Smooth muscle cell (in vitro differentiated cells): Measurements from ENCODE around the gene OARD1. TPM values are rescaled to one million over a fixed set of nuclear protein-coding genes. Genes with fewer than 3 reads are reported as not detected.

ENCODE experiments used
- DNase-seq: peaks from one replicate; lab custom pipeline; 2025; ENCODE audit not compliant: unreplicated experiment; lab: John Stamatoyannopoulos, UW
- H2AFZ ChIP-seq: fragments of 200-600 bp; sonication (generic); 2 replicates; pipeline ENCODE4 v1.6.0; 2016; ENCODE audit warnings: antibody characterized with exemption, low read depth, mild to moderate bottlenecking
- H3F3A ChIP-seq: fragments of 200-600 bp; sonication (generic); 2 replicates; pipeline ENCODE4 v1.6.0; 2017; ENCODE audit warnings: antibody characterized with exemption, low read depth
- H3K27ac ChIP-seq: fragments of 200-600 bp; sonication (generic); 2 replicates; pipeline ENCODE4 v1.5.1; 2016; ENCODE audit warnings: low read depth, mild to moderate bottlenecking
- H3K27me3 ChIP-seq: fragments of 200-600 bp; sonication (generic); 2 replicates; pipeline ENCODE4 v1.6.1; 2016; ENCODE audit warnings: low read depth, mild to moderate bottlenecking
- H3K36me3 ChIP-seq: fragments of 200-600 bp; sonication (generic); 2 replicates; pipeline ENCODE4 v1.5.1; 2016; ENCODE audit warnings: low read depth
- H3K4me1 ChIP-seq: fragments of 200-600 bp; sonication (generic); 2 replicates; pipeline ENCODE4 v1.5.1; 2016; ENCODE audit warnings: low read depth
- H3K4me2 ChIP-seq: fragments of 200-600 bp; sonication (generic); 2 replicates; pipeline ENCODE4 v1.6.0; 2016; ENCODE audit warnings: mild to moderate bottlenecking
- H3K4me3 ChIP-seq: fragments of 200-600 bp; sonication (generic); 2 replicates; pipeline ENCODE4 v1.5.1; 2016; ENCODE audit warnings: mild to moderate bottlenecking
- H3K79me2 ChIP-seq: fragments of 200-600 bp; sonication (generic); 2 replicates; pipeline ENCODE4 v1.6.0; 2016; ENCODE audit warnings: low read depth, mild to moderate bottlenecking
- H3K9ac ChIP-seq: fragments of 200-600 bp; sonication (generic); 2 replicates; pipeline ENCODE4 v1.6.0; 2016; ENCODE audit warnings: low read depth
- H3K9me3 ChIP-seq: fragments of 200-600 bp; sonication (generic); replicated peaks from 2 replicates; pipeline ENCODE4 v1.5.1; 2016; ENCODE audit warnings: low read depth
- H4K20me1 ChIP-seq: fragments of 200-600 bp; sonication (generic); 2 replicates; pipeline ENCODE4 v1.6.0; 2016; ENCODE audit warnings: low read depth
- CTCF ChIP-seq: fragments of 200-600 bp; sonication (generic); IDR thresholded peaks from 2 replicates; pipeline ENCODE4 v1.5.1; 2017; ENCODE audit warnings: borderline replicate concordance, mild to moderate bottlenecking, antibody characterized with exemption; ENCODE audit not compliant: insufficient read depth, poor library complexity, severe bottlenecking
- WGBS: methylation state at CpG from one replicate; pipeline ENCODE4 v1.1.7; 2016; ENCODE audit warnings: low lambda C conversion rate; 5-methylcytosine and 5-hydroxymethylcytosine counted together
- polyA plus RNA-seq: library from polyadenylated mRNA; unstranded; fragments of >200 nt; fragmentation: Nextera tagmentation; extraction: Ambion mirVana; gene quantifications from 2 replicates; pipeline ENCODE4 v1.2.1, GENCODE V29; 2016
- total RNA-seq: library from RNA; depleted of rRNA; stranded (reverse); fragments of >200 nt; gene quantifications from 2 replicates; pipeline ENCODE4 v1.2.3, GENCODE V29; 2014

Gene OARD1
- total and polyA plus RNA-seq, 2 experiments from 2014 or later, result 15.0 to 21.2 TPM

GRCh38 chr6:41075651-41076626 lies 3.8 kb upstream of the OARD1 start:
- H3K9me3 ChIP-seq, result no peaks in the 10 kb centered on the region
- 56% methylated on average over 4 of the region's 4 CpGs for WGBS
- H3K4me2 ChIP-seq, result peak overlapping the region; percentile 93
- H3K79me2 ChIP-seq, result peaks cover 76% of the 10 kb centered on the region
- H3K27me3 ChIP-seq, result no peaks in the 10 kb centered on the region
- peaks cover 73% of the 10 kb centered on the region for H4K20me1 ChIP-seq
- no peak overlapping the region for H3K9ac ChIP-seq
- H3K36me3 ChIP-seq, result peaks cover 10% of the 10 kb centered on the region
- peaks cover 33% of the 10 kb centered on the region for H3K4me1 ChIP-seq
- peaks cover 3% of the 10 kb centered on the region for H3F3A ChIP-seq
- DNase-seq, result no peak
- H3K4me3 ChIP-seq, result peak overlapping the region; percentile 83
- no peak for TF ChIP-seq CTCF
- no peak overlapping the region for H3K27ac ChIP-seq
- no peak overlapping the region for H2AFZ ChIP-seq

- H3K79me2 ChIP-seq, result peaks cover 65% of the 10 kb centered on the region
- H3K27me3 ChIP-seq, result no peaks in the 10 kb centered on the region
- peak overlapping the region; percentile 83 for H3K4me3 ChIP-seq
- no peak for DNase-seq
- no peaks in the 10 kb centered on the region for H3K9me3 ChIP-seq
- H3K4me2 ChIP-seq, result peak overlapping the region; percentile 93
- peaks cover 3% of the 10 kb centered on the region for H3F3A ChIP-seq
- TF ChIP-seq CTCF, result no peak
- no peak overlapping the region for H2AFZ ChIP-seq
- H4K20me1 ChIP-seq, result peaks cover 63% of the 10 kb centered on the region
- WGBS, result 62% methylated on average over 11 of the region's 11 CpGs
- H3K9ac ChIP-seq, result peak overlapping the region; percentile 95
- H3K36me3 ChIP-seq, result no peaks in the 10 kb centered on the region
- peaks cover 35% of the 10 kb centered on the region for H3K4me1 ChIP-seq
- peak overlapping the region; percentile 94 for H3K27ac ChIP-seq
Measured at GRCh38 chr6:41074692-41075436, 2.7 kb upstream of the OARD1 start.

- Histone ChIP-seq H4K20me1 (peaks cover 55% of the 10 kb centered on the region), H3K9ac (peak overlapping the region; percentile 95), H3K27me3 (no peaks in the 10 kb centered on the region), H3K27ac (peak overlapping the region; percentile 94), H3K9me3 (no peaks in the 10 kb centered on the region), H3K4me3 (peak overlapping the region; percentile 83), H2AFZ (peak overlapping the region; percentile 12), H3K4me1 (peaks cover 35% of the 10 kb centered on the region), H3K79me2 (peaks cover 58% of the 10 kb centered on the region), H3F3A (peaks cover 3% of the 10 kb centered on the region), H3K4me2 (peak overlapping the region; percentile 93), H3K36me3 (no peaks in the 10 kb centered on the region)
- no peak for DNase-seq
- no peak for TF ChIP-seq CTCF
- WGBS, result 4% methylated on average over 11 of the region's 11 CpGs
Measured at GRCh38 chr6:41073968-41074691, 2.0 kb upstream of the OARD1 start.
